HepG2 (cell line): ENCODE measurements around the gene ONECUT2. TPM values are rescaled to one million over a fixed set of nuclear protein-coding genes. Genes with fewer than 3 reads are reported as not detected.

Experiments
- ATF1 ChIP-seq: IDR thresholded peaks from 2 replicates; pipeline ENCODE4 v1.6.1; 2016; ENCODE audit warnings: mild to moderate bottlenecking, control low read depth
- CREM ChIP-seq, 2 experiments: sonication (generic) in 1 of 2; formaldehyde crosslinking in 1 of 2; IDR thresholded peaks; 2 replicates each; pipeline versions ENCODE4 v1.4.0 to v1.6.1; 2016 to 2020; ENCODE audit warnings: antibody characterized with exemption in 1 of 2, mild to moderate bottlenecking in 1 of 2, missing genetic modification reagents in 1 of 2
- E2F2 ChIP-seq: sonication (generic); formaldehyde crosslinking; IDR thresholded peaks from 2 replicates; pipeline ENCODE4 v1.4.0; 2020; ENCODE audit warnings: missing genetic modification reagents, borderline replicate concordance
- FOXA1 ChIP-seq, 2 experiments: fragments of 450-650 bp in 1 of 2; sonication (generic) in 1 of 2; formaldehyde crosslinking in 1 of 2; IDR thresholded peaks; 2 replicates each; pipeline versions ENCODE4 v1.4.0 to v1.6.1; 2016 to 2020; ENCODE audit warnings: missing genetic modification reagents in 1 of 2
- IRF9 ChIP-seq: sonication (generic); formaldehyde crosslinking; IDR thresholded peaks from 2 replicates; pipeline ENCODE4 v1.8.0; 2022; ENCODE audit warnings: missing genetic modification reagents, mild to moderate bottlenecking, borderline replicate concordance
- KDM1A ChIP-seq: IDR thresholded peaks from 2 replicates; pipeline ENCODE4 v1.6.1; 2016; ENCODE audit warnings: missing compliant biosample characterization
- MATR3 ChIP-seq: sonication (generic); formaldehyde crosslinking; IDR thresholded peaks from 2 replicates; pipeline ENCODE4 v1.4.0; 2020; ENCODE audit warnings: missing genetic modification reagents
- NR2F6 ChIP-seq, 2 experiments: IDR thresholded peaks; 2 replicates each; pipeline ENCODE4 v1.6.1; 2016; ENCODE audit warnings: antibody characterized with exemption in 1 of 2, mild to moderate bottlenecking in 1 of 2
- ONECUT2 ChIP-seq: sonication (generic); formaldehyde crosslinking; IDR thresholded peaks from 2 replicates; pipeline ENCODE4 v1.4.0; 2020; ENCODE audit warnings: missing genetic modification reagents
- PHF8 ChIP-seq: sonication (generic); formaldehyde crosslinking; IDR thresholded peaks from 2 replicates; pipeline ENCODE4 v1.5.0; 2020; ENCODE audit warnings: missing genetic modification reagents
- PRDM4 ChIP-seq: sonication (generic); formaldehyde crosslinking; IDR thresholded peaks from 2 replicates; pipeline ENCODE4 v1.9.0; 2021; ENCODE audit warnings: missing genetic modification reagents, borderline replicate concordance
- SIN3B ChIP-seq: fragments of 150-350 bp; IDR thresholded peaks from 2 replicates; pipeline ENCODE4 v1.6.1; 2014; ENCODE audit warnings: low read length
- SMAD9 ChIP-seq: sonication (generic); formaldehyde crosslinking; IDR thresholded peaks from 2 replicates; pipeline ENCODE4 v1.5.1; 2020; ENCODE audit warnings: mild to moderate bottlenecking, missing genetic modification reagents
- SOX5 ChIP-seq: IDR thresholded peaks from 2 replicates; pipeline ENCODE4 v1.6.1; 2016; ENCODE audit warnings: borderline replicate concordance
- ZBTB38 ChIP-seq: sonication (generic); formaldehyde crosslinking; IDR thresholded peaks from 2 replicates; pipeline ENCODE4 v1.5.1; 2020; ENCODE audit warnings: mild to moderate bottlenecking, missing genetic modification reagents
- ZNF251 ChIP-seq: sonication (generic); formaldehyde crosslinking; IDR thresholded peaks from 2 replicates; pipeline ENCODE4 v1.9.0; 2021; ENCODE audit warnings: mild to moderate bottlenecking, missing genetic modification reagents
- ZNF275 ChIP-seq: sonication (generic); formaldehyde crosslinking; IDR thresholded peaks from 2 replicates; pipeline ENCODE4 v1.8.0; 2022; ENCODE audit warnings: missing genetic modification reagents, mild to moderate bottlenecking, inconsistent platforms, borderline replicate concordance
- ZNF644 ChIP-seq: IDR thresholded peaks from 2 replicates; pipeline ENCODE4 v1.6.1; 2016; ENCODE audit warnings: low read depth
- ZNF891 ChIP-seq: sonication (generic); formaldehyde crosslinking; IDR thresholded peaks from 2 replicates; pipeline ENCODE4 v1.5.0; 2020; ENCODE audit warnings: mild to moderate bottlenecking, missing genetic modification reagents
- polyA plus RNA-seq, 8 experiments: library from polyadenylated mRNA; depleted of rRNA in 3 of 8; stranded (reverse) in 7 of 8; unstranded in 1 of 8; fragments of >200 nt; fragmentation: Illumina TruSeq in 4 of 8; extraction: Trizol in 4 of 8; gene quantifications; 2 replicates each; pipeline versions ENCODE4 v1.2.1 to v1.2.3, GENCODE V29; 2011 to 2016; ENCODE audit warnings: low read depth in 4 of 8, missing spikeins in 1 of 8, mixed read lengths in 1 of 8; ENCODE audit not compliant: insufficient read depth in 1 of 8
- total RNA-seq, 5 experiments: library from RNA; depleted of rRNA; stranded (reverse); fragments of >200 nt; fragmentation: Illumina TruSeq; extraction: Trizol; gene quantifications; 2 replicates each; pipeline ENCODE4 v1.2.3, GENCODE V29; 2016; ENCODE audit warnings: low read depth in 1 of 5
- TF ChIP-seq, protein P1 (sequence below): IDR thresholded peaks from 2 replicates; pipeline ENCODE4 v1.6.1; 2016; ENCODE audit warnings: mild to moderate bottlenecking
- TF ChIP-seq, protein P2 (sequence below): sonication (generic); formaldehyde crosslinking; IDR thresholded peaks from 2 replicates; pipeline ENCODE4 v1.4.0; 2020; ENCODE audit warnings: missing genetic modification reagents; ENCODE audit errors: not compliant biosample characterization

ONECUT2 gene
- total and polyA plus RNA-seq, 2 of the 13 experiments (the other 11 are each of a cell fraction or from before 2014, with no cell fraction given), result 3.0 to 3.2 TPM

- TF ChIP-seq ZNF251 (CRISPR knock-in tag), result no peak
- TF ChIP-seq ZNF644 (CRISPR knock-in tag), result no peak
- TF ChIP-seq SIN3B, result no peak
- TF ChIP-seq IRF9, result no peak
- TF ChIP-seq KDM1A (CRISPR knock-in tag), result no peak
- peak; percentile 14; the same call in 1 of the 2 replicates for TF ChIP-seq ZNF891
- 0 out of 2 replicates have a peak, but pooled peaks have one; percentile 38 for TF ChIP-seq PRDM4 (CRISPR knock-in tag)
- TF ChIP-seq ZBTB38, result 0 out of 2 replicates have a peak, but pooled peaks have one; percentile 78
- TF ChIP-seq, protein P1, sequence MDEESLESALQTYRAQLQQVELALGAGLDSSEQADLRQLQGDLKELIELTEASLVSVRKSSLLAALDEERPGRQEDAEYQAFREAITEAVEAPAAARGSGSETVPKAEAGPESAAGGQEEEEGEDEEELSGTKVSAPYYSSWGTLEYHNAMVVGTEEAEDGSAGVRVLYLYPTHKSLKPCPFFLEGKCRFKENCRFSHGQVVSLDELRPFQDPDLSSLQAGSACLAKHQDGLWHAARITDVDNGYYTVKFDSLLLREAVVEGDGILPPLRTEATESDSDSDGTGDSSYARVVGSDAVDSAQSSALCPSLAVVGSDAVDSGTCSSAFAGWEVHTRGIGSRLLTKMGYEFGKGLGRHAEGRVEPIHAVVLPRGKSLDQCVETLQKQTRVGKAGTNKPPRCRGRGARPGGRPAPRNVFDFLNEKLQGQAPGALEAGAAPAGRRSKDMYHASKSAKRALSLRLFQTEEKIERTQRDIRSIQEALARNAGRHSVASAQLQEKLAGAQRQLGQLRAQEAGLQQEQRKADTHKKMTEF (CRISPR knock-in tag), result peak; percentile 43; the same call in 1 of the 2 replicates
- TF ChIP-seq, protein P2, sequence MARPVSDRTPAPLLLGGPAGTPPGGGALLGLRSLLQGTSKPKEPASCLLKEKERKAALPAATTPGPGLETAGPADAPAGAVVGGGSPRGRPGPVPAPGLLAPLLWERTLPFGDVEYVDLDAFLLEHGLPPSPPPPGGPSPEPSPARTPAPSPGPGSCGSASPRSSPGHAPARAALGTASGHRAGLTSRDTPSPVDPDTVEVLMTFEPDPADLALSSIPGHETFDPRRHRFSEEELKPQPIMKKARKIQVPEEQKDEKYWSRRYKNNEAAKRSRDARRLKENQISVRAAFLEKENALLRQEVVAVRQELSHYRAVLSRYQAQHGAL, result no peak
- TF ChIP-seq FOXA1 (IDR thresholded peaks at IDR 0.05), result no peak
- TF ChIP-seq FOXA1 (CRISPR knock-in tag; IDR thresholded peaks at IDR 0.05), result no peak; the same call in 1 of the 2 replicates
- TF ChIP-seq ZNF275 (CRISPR knock-in tag), result no peak
- no peak for TF ChIP-seq ONECUT2 (CRISPR knock-in tag)
- TF ChIP-seq ATF1, result no peak
- no peak for TF ChIP-seq E2F2 (CRISPR knock-in tag)
- peak; percentile 64; the same call in 1 of the 2 replicates for TF ChIP-seq PHF8 (CRISPR knock-in tag)
- TF ChIP-seq NR2F6 (IDR thresholded peaks at IDR 0.05), result no peak
- TF ChIP-seq NR2F6 (CRISPR knock-in tag; IDR thresholded peaks at IDR 0.05), result no peak
- peak; percentile 87 for TF ChIP-seq SOX5 (CRISPR knock-in tag)
- TF ChIP-seq CREM (IDR thresholded peaks at IDR 0.05), result no peak
- no peak for TF ChIP-seq CREM (CRISPR knock-in tag; IDR thresholded peaks at IDR 0.05)
- TF ChIP-seq SMAD9 (CRISPR knock-in tag), result no peak
- no peak for TF ChIP-seq MATR3 (CRISPR knock-in tag)
Observed at GRCh38 chr18:57437766-57438671, 2.8 kb downstream of the ONECUT2 start (continued).
